GM19025 (cell line): ENCODE data around the gene TINAGL1.
"Not testable (repeated sequence)": the region's sequence is repeated elsewhere in the genome, so short reads cannot be mapped to it uniquely, and the experiment has no call there.

Source experiments
- ATAC-seq: cut with Tn5 transposase; IDR thresholded peaks from one replicate; pipeline ENCODE4 v1.9.1; 2021; ENCODE audit warnings: mild to moderate bottlenecking, low read depth, moderate library complexity; ENCODE audit not compliant: unreplicated experiment

Gene TINAGL1

DNA sequence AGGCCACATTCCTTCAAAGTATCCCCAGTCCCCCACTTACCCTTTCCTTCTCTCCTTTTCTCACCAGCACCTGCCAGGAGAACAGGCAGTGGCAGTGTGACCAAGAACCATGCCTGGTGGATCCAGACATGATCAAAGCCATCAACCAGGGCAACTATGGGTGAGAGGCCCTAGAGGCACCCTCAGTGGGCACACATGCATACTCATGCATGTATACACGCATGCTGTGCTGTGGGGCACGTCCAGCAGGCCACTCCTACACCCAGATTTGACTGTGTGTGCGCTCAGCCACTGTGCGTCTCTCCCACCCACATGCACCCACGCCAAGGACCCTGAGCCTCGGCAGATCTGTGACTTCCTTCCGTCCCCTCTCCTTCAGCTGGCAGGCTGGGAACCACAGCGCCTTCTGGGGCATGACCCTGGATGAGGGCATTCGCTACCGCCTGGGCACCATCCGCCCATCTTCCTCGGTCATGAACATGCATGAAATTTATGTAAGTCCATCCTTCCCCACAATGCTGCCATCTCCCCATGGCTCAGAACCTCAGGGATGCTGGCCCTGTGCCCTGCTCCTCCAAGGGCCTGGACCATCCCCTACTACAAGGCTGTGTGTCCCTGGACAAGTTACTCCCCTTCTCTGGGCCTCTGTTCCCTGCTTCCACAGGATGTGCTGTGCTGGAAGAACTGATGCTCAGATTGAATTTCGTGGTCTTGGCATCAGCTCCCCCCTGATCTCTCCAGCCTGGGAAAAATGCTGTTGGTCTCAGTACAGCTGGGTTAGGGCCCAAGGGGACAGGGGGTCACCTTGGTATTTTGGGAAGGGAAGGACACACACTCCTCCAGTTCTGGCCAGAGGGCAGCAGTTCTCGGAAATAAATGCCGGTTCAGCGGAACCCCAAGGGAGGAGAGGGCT is 7.0 kb downstream of the TINAGL1 start:
- no peak for ATAC-seq

DNA sequence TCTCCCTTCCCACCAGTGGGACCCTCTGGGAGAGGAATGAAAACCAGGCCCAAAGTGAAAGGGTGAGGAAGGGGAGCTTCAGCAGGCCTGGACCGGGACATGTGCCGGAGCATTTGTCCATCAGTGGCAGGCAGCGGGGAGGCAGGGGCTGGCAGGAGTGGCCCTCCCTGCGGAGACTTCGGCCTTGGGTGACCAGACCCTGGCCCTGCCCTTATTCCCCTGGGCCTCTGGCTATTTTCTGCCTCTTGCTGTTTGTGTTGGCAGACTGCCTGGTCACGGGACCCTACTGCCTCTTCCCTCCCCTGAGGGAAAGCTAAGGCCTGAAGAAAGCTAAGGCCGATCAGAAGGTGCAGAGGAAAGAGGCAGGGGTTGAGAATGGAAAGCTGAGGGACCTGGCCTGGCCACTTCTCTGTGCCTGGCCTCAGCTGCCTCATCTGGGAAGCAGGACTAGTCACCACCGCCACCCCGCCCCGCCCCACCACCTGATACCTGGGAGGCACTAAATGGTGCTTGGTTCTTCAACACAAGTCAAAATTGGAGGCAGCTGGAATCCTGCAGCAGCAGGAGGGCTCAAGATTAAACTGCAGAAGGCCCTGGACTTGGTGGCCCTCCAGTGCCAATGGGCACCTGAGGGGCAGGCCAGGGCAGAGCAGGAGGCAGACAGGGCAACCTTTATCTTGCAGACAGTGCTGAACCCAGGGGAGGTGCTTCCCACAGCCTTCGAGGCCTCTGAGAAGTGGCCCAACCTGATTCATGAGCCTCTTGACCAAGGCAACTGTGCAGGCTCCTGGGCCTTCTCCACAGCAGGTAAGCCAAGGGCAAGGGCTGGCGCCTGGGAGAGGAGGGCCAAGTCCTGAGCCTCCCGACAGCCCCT is 7.9 kb downstream of the TINAGL1 start:
- no peak for ATAC-seq

GRCh38 chr1:31584869-31585735 is 8.8 kb downstream of the TINAGL1 start:
- no peak for ATAC-seq

DNA sequence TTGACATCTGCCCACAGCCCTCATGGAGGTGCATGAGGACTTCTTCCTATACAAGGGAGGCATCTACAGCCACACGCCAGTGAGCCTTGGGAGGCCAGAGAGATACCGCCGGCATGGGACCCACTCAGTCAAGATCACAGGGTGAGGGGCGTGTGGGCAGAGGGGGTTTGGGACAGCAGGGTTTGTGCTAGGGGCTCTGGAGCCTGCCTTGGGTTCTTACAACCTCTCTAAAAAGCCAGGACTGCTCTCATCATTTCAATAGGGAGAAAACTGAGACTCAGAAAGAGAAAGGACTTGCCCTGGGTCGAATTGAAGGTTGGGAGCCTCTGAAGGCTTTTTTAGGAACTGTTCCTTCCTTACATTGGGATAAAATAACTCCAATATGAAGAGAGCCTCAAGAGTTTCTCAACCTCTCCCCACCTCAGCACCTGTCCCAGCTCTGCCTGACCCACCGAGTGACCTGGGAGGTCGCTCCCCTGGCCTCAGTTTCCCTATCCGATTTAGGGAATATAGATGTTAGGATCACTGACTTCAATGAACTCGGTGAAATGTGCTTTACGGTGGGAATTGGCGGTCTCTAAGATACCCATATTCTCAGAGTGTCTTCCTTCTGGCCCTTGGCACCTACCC is 9.5 kb downstream of the TINAGL1 start:
- no peak for ATAC-seq

GRCh38 chr1:31586376-31587327 is 10.3 kb downstream of the TINAGL1 start:
- ATAC-seq = no peak

- not testable (repeated sequence) for ATAC-seq
Measured at GRCh38 chr1:31587328-31587699, 11.0 kb downstream of the TINAGL1 start.

DNA sequence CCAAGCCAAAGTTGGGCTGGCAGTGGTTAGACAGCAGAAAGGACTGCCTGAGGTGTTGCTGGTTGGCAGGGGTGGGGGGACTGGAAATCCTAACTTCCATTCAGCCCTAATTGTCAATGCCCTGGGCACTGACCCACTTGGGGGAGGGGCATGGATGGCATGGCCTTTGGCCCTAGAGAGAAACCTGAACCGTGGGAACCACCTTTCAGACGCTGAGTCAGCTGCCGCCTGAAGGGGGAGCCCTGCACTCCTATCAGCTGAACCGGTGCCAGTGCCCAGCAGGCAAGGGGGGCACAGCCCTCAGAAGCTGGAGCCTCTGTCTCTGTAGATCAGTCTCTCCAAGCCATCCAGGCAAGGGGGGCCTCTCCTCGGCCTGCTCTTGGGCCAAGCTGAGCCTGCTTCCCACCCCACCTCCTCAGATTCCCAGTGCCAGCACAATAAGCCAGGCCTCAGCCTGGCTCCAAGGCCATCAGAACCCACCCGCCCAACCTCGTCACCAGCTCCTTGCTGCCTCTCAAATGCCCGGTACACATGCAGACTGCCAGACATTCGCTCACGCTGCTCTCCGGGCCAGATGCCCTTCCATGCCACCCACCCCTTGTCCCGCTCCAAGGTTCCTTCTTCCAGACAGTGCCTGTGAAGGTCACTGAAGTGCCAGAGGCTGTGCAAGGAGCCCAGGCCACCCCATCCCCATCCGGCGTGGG is 11.6 kb downstream of the TINAGL1 start:
- no peak for ATAC-seq

DNA sequence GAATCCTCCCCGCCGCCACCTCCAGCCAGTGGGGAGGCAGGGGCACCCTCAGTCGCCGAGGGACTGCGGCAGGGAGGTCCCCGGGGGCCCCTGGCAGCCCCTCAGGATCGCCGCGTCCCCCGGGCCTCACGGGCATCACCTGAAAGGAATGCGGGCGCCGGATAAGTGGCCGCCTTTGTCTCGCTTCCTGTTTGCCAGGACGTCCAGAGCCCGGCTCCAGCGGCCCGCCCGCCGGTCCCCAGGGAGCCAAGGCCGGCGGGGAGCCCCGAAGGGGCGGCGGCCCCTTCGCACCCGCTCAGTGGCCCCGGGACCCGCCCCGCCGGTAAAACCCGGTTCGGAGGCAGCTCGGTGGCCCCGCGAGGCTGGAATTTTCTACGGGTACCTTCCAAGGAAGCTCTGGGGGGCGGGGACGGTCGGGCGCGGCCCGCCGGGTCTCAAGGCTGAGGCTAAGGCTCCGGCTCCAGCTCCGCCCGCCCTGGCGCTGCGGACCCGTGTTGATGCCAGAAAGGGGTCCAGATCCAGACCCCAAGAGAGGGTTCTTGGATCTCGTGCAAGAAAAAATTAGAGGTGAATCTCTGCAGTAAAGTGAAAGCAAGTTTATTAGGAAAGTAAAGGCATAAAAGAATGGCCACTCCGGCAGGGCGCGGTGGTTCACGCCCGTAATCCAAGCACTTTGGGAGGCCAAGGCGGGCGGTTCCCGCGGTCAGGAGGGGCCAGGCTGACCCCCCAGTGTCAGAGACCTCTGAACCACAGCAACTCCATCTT is 12.6 kb downstream of the TINAGL1 start:
- ATAC-seq = no peak

DNA sequence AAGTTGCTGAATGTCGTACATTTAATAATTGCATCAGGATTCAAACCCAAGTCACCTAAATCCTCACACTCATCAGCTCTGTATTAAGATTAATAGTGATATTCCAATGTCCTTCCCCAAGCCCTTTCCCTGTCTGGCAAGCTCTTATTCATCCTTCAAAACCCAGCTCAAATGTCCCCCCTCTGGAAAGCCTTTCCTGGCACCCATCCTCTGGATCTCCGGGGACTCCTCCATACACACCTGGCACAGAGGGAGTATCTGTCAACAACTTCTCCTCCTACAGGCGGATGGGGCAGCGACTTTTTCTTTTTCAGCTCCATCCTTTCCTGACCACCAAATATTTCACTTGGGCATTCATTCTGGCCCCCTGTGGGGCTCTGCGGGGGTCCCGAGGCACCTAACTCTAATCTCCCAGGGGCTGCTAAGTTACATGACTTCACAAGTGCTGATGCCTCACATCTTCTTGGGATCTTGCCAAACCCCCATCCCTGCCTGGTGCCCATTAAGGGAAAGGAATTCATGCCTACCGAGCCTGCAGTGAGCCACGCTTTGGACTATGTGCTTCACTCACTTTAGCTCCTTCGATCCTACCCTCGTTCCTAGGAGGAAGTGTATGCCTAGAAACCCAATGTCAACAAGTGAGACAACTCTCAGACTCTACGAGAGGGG is 15.2 kb downstream of the TINAGL1 start:
- no peak for ATAC-seq

- no peak for ATAC-seq
Measured at GRCh38 chr1:31592132-31592531, 15.8 kb downstream of the TINAGL1 start.

GRCh38 chr1:31593136-31593665 is 16.9 kb downstream of the TINAGL1 start:
- no peak for ATAC-seq

DNA sequence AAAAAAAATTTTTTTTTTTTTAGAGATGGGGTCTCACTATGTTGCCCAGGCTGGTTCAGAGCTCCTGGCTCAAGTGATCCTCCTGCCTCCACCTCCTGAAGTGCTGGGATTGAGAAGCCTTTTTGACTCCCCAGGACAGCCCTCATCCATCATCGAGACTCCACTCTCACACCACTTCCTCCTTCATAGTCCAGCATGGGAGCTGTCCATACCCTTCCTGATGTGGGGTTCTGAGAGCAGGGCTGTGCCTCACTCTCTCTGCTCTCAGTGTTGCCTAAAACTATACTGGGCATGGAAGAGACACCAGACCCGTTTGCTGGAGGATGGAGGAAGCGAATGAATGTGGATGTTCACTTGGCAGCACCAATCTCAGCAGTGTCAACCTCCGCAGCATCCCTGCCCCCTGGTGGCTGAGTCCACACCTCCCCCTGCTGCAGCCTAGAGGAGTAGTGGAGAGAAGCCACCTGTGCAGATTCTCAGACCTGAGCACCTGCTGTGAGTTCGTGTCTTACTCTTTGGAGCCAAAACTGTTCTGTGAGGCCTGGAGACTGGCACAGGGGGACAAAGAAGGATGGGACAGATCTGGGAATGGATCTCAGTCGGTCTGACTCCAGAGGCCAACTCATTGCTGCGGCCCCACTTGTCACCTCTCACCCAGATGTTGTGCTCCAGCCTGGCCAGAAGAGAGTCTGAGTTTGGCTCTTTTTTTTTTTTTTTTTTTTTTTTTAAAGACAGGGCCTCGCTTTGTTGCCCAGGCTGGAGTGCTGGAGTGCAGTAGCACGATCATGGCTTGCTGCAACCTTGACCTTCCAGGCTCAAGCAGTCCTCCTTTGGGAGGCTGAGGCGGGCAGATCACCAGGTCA is 17.7 kb downstream of the TINAGL1 start:
- no peak for ATAC-seq

DNA sequence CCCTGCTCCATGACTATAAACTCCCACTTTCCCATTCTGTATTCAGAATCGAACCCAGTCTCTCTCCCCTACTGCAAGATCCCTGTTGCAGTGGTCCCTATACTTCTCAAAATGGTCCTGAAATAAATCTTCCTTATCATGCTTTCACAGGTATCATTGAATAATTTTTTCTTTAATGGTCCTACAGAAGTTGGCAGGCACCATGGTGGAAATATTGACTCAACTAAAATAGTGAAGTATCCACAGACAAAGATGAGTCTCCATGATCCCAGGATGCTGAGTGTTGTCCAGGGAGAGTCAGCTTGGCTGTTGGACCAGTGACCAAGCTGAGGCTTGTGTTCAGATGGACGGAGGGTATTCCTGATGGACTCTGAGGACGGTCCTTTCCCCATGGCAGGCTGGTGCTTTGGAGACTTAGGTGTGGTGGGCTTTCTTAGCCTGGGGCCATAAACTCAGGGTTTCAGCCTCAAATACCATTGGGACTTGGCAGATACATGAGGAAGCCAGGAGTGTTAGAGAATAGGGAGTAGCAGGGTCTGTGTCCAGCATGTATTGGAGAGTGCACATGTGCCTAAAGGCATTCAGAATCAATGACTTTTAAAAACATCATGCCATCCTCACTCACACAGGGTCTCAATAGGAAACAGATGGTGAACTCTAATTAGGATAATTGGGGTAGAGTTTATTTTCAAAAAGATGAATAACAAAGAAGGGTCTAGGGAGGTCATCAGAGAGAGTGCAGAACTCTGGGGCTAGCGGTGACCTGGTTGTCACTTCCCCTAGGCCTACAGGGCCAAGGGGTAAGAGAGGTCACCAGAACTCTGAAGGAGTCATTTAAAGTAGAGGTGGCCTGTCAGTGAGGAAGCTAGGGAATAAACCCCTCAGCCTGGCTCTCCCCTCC is 19.8 kb downstream of the TINAGL1 start:
- no peak for ATAC-seq

GRCh38 chr1:31596737-31597097 is 20.4 kb downstream of the TINAGL1 start:
- ATAC-seq = no peak

DNA sequence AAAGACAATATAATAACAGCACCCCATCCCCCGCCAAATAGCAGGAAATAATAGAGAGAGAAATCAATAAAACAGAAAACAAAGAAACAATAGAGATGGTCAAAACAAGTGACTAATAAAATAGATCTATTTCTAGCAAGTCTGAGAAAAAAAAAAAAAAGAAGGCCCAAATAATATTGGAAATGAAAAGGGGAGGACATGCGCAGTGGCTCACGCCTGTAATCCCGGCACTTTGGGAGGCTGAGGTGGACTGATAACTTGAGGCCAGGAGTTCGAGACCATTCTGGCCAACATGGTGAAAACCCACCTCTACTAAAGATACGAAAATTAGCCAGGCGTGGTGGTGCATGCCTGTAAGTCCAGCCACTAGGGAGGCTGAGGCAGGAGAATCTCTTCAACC is 22.7 kb downstream of the TINAGL1 start:
- no peak for ATAC-seq
